H9 (cell line): ENCODE results near the gene XIRP1. TPM values are rescaled to one million over a fixed set of nuclear protein-coding genes. Genes with fewer than 3 reads are reported as not detected.

Experiments used
- DNase-seq: peaks from one replicate; pipeline ENCODE4 v3.0.0-alpha.2; 2017
- H2AFZ ChIP-seq: one replicate; pipeline ENCODE4 v1.6.1; 2013; ENCODE audit warnings: mild to moderate bottlenecking, low read length, control low read depth, moderate library complexity
- H2AK5ac ChIP-seq: 2 replicates; pipeline ENCODE4 v1.6.1; 2013; ENCODE audit warnings: low read length, control low read depth, mixed read lengths; ENCODE audit not compliant: insufficient read length
- H2BK120ac ChIP-seq: one replicate; pipeline ENCODE4 v1.6.1; 2013; ENCODE audit warnings: low read depth, mild to moderate bottlenecking, low read length, control low read depth, inconsistent platforms; ENCODE audit not compliant: poor library complexity, severe bottlenecking
- H2BK12ac ChIP-seq: 2 replicates; pipeline ENCODE4 v1.6.1; 2013; ENCODE audit warnings: low read length, control low read depth, mixed read lengths, low read depth; ENCODE audit not compliant: insufficient read length
- H2BK15ac ChIP-seq: 2 replicates; pipeline ENCODE4 v1.6.1; 2013; ENCODE audit warnings: low read depth, low read length, control low read depth
- H2BK20ac ChIP-seq: one replicate; pipeline ENCODE4 v1.6.1; 2013; ENCODE audit warnings: low read depth, mild to moderate bottlenecking, low read length, control low read depth, inconsistent platforms; ENCODE audit not compliant: poor library complexity, severe bottlenecking
- H2BK5ac ChIP-seq: 2 replicates; pipeline ENCODE4 v1.6.1; 2013; ENCODE audit warnings: low read length, control low read depth, mixed read lengths; ENCODE audit not compliant: insufficient read length
- H3K14ac ChIP-seq: 2 replicates; pipeline ENCODE4 v1.6.1; 2013; ENCODE audit warnings: low read length, control low read depth; ENCODE audit not compliant: insufficient read depth
- H3K18ac ChIP-seq: 2 replicates; pipeline ENCODE4 v1.6.1; 2013; ENCODE audit warnings: low read depth, mild to moderate bottlenecking, mixed read lengths, low read length, control low read depth; ENCODE audit not compliant: insufficient read length
- H3K23ac ChIP-seq: 2 replicates; pipeline ENCODE4 v1.6.1; 2013; ENCODE audit warnings: low read length, control low read depth, mixed read lengths, low read depth; ENCODE audit not compliant: insufficient read length
- H3K23me2 ChIP-seq: 2 replicates; pipeline ENCODE4 v1.6.1; 2013; ENCODE audit warnings: low read depth, mild to moderate bottlenecking, mixed read lengths, low read length, control low read depth; ENCODE audit not compliant: insufficient read length, poor library complexity, severe bottlenecking
- H3K27ac ChIP-seq: 2 replicates; pipeline ENCODE4 v1.5.1; 2013; ENCODE audit warnings: low read length, control low read depth, mixed read lengths, low read depth; ENCODE audit not compliant: insufficient read length
- H3K27me3 ChIP-seq: 2 replicates; pipeline ENCODE4 v1.6.1; 2013; ENCODE audit warnings: low read length, control low read depth, inconsistent platforms; ENCODE audit not compliant: insufficient read depth
- H3K4ac ChIP-seq: 2 replicates; pipeline ENCODE4 v1.6.1; 2013; ENCODE audit warnings: low read depth, mild to moderate bottlenecking, control low read depth, inconsistent platforms, low read length, moderate library complexity
- H3K4me1 ChIP-seq: 2 replicates; pipeline ENCODE4 v1.6.1; 2013; ENCODE audit warnings: low read length, control low read depth, inconsistent platforms; ENCODE audit not compliant: insufficient read depth
- H3K4me2 ChIP-seq: 2 replicates; pipeline ENCODE4 v1.6.1; 2013; ENCODE audit warnings: low read length, control low read depth, mixed read lengths; ENCODE audit not compliant: insufficient read length, insufficient read depth
- H3K56ac ChIP-seq: 2 replicates; pipeline ENCODE4 v1.6.1; 2013; ENCODE audit warnings: low read depth, mild to moderate bottlenecking, mixed read lengths, low read length, control low read depth; ENCODE audit not compliant: insufficient read length
- H3K79me1 ChIP-seq: 2 replicates; pipeline ENCODE4 v1.6.1; 2013; ENCODE audit warnings: low read depth, mild to moderate bottlenecking, moderate library complexity, low read length, control low read depth, inconsistent platforms; ENCODE audit not compliant: insufficient read depth, poor library complexity, severe bottlenecking
- H3K79me2 ChIP-seq: 2 replicates; pipeline ENCODE4 v1.6.1; 2013; ENCODE audit warnings: low read length, control low read depth, inconsistent platforms; ENCODE audit not compliant: insufficient read depth
- H3K9ac ChIP-seq: 2 replicates; pipeline ENCODE4 v1.6.1; 2013; ENCODE audit warnings: low read length, control low read depth, mixed read lengths; ENCODE audit not compliant: insufficient read length; ENCODE audit errors: extremely low read depth
- H3K9me3 ChIP-seq: one replicate; pipeline ENCODE4 v1.6.1; 2013; ENCODE audit warnings: low read depth, low read length, inconsistent platforms; ENCODE audit not compliant: control insufficient read depth
- H3T11ph ChIP-seq: one replicate; pipeline ENCODE4 v1.6.1; 2013; ENCODE audit warnings: mild to moderate bottlenecking, low read length, control low read depth, inconsistent platforms
- H4K20me1 ChIP-seq: one replicate; pipeline ENCODE4 v1.6.1; 2013; ENCODE audit not compliant: control insufficient read depth, insufficient read length, insufficient read depth
- H4K5ac ChIP-seq: 2 replicates; pipeline ENCODE4 v1.6.1; 2013; ENCODE audit warnings: low read depth, mild to moderate bottlenecking, mixed read lengths, low read length, control low read depth; ENCODE audit not compliant: insufficient read length
- H4K8ac ChIP-seq: replicated peaks from 2 replicates; pipeline ENCODE4 v1.6.1; 2013; ENCODE audit warnings: low read length, control low read depth, mixed read lengths, low read depth; ENCODE audit not compliant: insufficient read length
- H4K91ac ChIP-seq: 2 replicates; pipeline ENCODE4 v1.6.1; 2013; ENCODE audit warnings: low read depth, mild to moderate bottlenecking, moderate library complexity, mixed read lengths, low read length, control low read depth; ENCODE audit not compliant: insufficient read length
- H3K27ac Mint-ChIP-seq, 3 experiments: 2 replicates in 2 of 3; 3 replicates in 1 of 3; pipeline ENCODE4 v1.8.0; 2020 to 2021; ENCODE audit warnings: mixed read lengths in 3 of 3, mild to moderate bottlenecking in 1 of 3, moderate library complexity in 1 of 3
- H3K27me3 Mint-ChIP-seq: 2 replicates; pipeline ENCODE4 v1.8.0; 2021; ENCODE audit warnings: low read depth, mild to moderate bottlenecking, moderate library complexity, mixed read lengths
- H3K36me3 Mint-ChIP-seq, 3 experiments: 2 replicates in 2 of 3; 3 replicates in 1 of 3; pipeline ENCODE4 v1.8.0; 2020 to 2021; ENCODE audit warnings: low read depth in 3 of 3, mixed read lengths in 3 of 3; ENCODE audit not compliant: insufficient read depth in 1 of 3
- H3K4me1 Mint-ChIP-seq, 2 experiments: 2 replicates each; pipeline ENCODE4 v1.8.0; 2020; ENCODE audit warnings: mixed read lengths in 2 of 2
- H3K4me3 Mint-ChIP-seq, 2 experiments: 2 replicates in 1 of 2; 3 replicates in 1 of 2; pipeline ENCODE4 v1.8.0; 2020 to 2021; ENCODE audit warnings: mild to moderate bottlenecking in 2 of 2, mixed read lengths in 2 of 2, moderate library complexity in 1 of 2
- H3K9me3 Mint-ChIP-seq, 2 experiments: 2 replicates in 1 of 2; 3 replicates in 1 of 2; pipeline ENCODE4 v1.8.0; 2020; ENCODE audit warnings: mild to moderate bottlenecking in 2 of 2, mixed read lengths in 2 of 2, moderate library complexity in 1 of 2
- WGBS: extraction: QIAGEN DNeasy Blood & Tissue Kit; methylation state at CpG from one replicate; pipeline ENCODE4 v1.1.7; 2013; ENCODE audit warnings: missing lambda C conversion rate, low lambda C conversion rate, mixed read lengths; ENCODE audit not compliant: insufficient read length; ENCODE audit errors: extremely low coverage; 5-methylcytosine and 5-hydroxymethylcytosine counted together
- total RNA-seq: library from RNA; stranded (reverse); gene quantifications from 2 replicates; pipeline ENCODE4 v1.2.1, GENCODE V29; 2021
- TF ChIP-seq, protein P1 (sequence below): fragments of 200-600 bp; sonication (generic); conservative IDR thresholded peaks from 3 replicates; pipeline ENCODE4 v1.8.0; 2021; ENCODE audit warnings: antibody characterized with exemption, mild to moderate bottlenecking

Gene XIRP1
- total RNA-seq, 1 experiment from 2014 or later = not detected

DNA sequence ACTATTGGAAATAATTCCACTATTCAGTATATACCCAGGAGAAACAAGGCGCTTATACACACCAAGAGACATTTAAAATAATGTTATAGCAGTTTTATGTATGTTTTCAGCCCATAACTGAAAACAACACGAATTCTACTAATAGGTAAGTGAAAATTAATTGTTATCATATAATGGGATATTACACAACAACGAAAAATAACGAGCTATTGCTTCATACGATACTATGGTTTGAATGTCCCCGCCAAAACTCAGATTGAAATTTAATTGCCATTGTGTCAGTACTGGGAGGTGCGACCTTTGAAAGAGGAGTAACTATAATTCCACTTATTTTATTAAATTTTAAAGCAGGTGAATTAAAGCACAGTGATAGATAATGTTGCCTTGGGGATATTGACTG lies 35.0 kb downstream of the XIRP1 start:
- H3K9ac ChIP-seq = no peak overlapping the region
- H3K18ac ChIP-seq = no peak overlapping the region
- no peaks in the 10 kb centered on the region for H3K9me3 ChIP-seq
- H2BK120ac ChIP-seq = no peak overlapping the region
- H4K8ac ChIP-seq = no peak overlapping the region
- no peak overlapping the region for H2BK12ac ChIP-seq
- H2BK5ac ChIP-seq = no peak overlapping the region
- no peak overlapping the region for H4K91ac ChIP-seq
- no peak overlapping the region for H2AK5ac ChIP-seq
- H3K79me1 ChIP-seq = no peaks in the 10 kb centered on the region
- no CpG with 5 or more reads among the region's 7 CpGs for WGBS
- no peaks in the 10 kb centered on the region; the same call in 1 of the 2 replicates for H3K79me2 ChIP-seq
- no peak overlapping the region for H2BK20ac ChIP-seq
- H3K27ac ChIP-seq = no peak overlapping the region
- no peak overlapping the region for H2AFZ ChIP-seq
- no peak overlapping the region for H2BK15ac ChIP-seq
- H3K27me3 ChIP-seq = no peaks in the 10 kb centered on the region
- H3K27me3 Mint-ChIP-seq = no peaks in the 10 kb centered on the region; the same call in 1 of the 2 replicates
- H3K23me2 ChIP-seq = peaks cover 5% of the 10 kb centered on the region
- no peak for DNase-seq
- H3K4me3 Mint-ChIP-seq = no peak overlapping the region
- no peak overlapping the region for H3K56ac ChIP-seq
- H4K20me1 ChIP-seq = no peaks in the 10 kb centered on the region
- H3T11ph ChIP-seq = no peak overlapping the region
- H3K14ac ChIP-seq = no peak overlapping the region
- no peaks in the 10 kb centered on the region; the same call in 1 of the 2 replicates for H3K4me1 ChIP-seq
- H3K27ac Mint-ChIP-seq = no peak overlapping the region
- H3K9me3 Mint-ChIP-seq = no peaks in the 10 kb centered on the region; a peak in 2 of 5 replicates
- no peak overlapping the region for H3K23ac ChIP-seq
- no peak overlapping the region for H3K4ac ChIP-seq
- H3K4me2 ChIP-seq = no peak overlapping the region
- TF ChIP-seq, protein P1, sequence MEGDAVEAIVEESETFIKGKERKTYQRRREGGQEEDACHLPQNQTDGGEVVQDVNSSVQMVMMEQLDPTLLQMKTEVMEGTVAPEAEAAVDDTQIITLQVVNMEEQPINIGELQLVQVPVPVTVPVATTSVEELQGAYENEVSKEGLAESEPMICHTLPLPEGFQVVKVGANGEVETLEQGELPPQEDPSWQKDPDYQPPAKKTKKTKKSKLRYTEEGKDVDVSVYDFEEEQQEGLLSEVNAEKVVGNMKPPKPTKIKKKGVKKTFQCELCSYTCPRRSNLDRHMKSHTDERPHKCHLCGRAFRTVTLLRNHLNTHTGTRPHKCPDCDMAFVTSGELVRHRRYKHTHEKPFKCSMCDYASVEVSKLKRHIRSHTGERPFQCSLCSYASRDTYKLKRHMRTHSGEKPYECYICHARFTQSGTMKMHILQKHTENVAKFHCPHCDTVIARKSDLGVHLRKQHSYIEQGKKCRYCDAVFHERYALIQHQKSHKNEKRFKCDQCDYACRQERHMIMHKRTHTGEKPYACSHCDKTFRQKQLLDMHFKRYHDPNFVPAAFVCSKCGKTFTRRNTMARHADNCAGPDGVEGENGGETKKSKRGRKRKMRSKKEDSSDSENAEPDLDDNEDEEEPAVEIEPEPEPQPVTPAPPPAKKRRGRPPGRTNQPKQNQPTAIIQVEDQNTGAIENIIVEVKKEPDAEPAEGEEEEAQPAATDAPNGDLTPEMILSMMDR = no peak
- no peak overlapping the region for H4K5ac ChIP-seq
- H3K36me3 Mint-ChIP-seq = no peaks in the 10 kb centered on the region; a peak in 1 of 7 replicates
- peaks cover 38 to 41% of the 10 kb centered on the region in 2 experiments for H3K4me1 Mint-ChIP-seq
